Measurements from ENCODE around the gene FAM237B. TPM values are rescaled to one million over a fixed set of nuclear protein-coding genes. Genes with fewer than 3 reads are reported as not detected.
"Not testable (repeated sequence)": the region's sequence is repeated elsewhere in the genome, so short reads cannot be mapped to it uniquely, and the experiment has no call there.

FAM237B gene
- total RNA-seq, 1 experiment from 2014 or later: not detected

GRCh38 chr7:90351987-90352386, 30.9 kb upstream of the FAM237B start:
- TF ChIP-seq, protein P1, sequence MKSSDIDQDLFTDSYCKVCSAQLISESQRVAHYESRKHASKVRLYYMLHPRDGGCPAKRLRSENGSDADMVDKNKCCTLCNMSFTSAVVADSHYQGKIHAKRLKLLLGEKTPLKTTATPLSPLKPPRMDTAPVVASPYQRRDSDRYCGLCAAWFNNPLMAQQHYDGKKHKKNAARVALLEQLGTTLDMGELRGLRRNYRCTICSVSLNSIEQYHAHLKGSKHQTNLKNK (CRISPR knock-in tag; IDR thresholded peaks at IDR 0.05): no peak
- TF ChIP-seq, protein P2, sequence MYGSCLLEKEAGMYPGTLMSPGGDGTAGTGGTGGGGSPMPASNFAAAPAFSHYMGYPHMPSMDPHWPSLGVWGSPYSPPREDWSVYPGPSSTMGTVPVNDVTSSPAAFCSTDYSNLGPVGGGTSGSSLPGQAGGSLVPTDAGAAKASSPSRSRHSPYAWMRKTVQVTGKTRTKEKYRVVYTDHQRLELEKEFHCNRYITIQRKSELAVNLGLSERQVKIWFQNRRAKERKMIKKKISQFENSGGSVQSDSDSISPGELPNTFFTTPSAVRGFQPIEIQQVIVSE (CRISPR knock-in tag; IDR thresholded peaks at IDR 0.05; ENCODE audit: borderline replicate concordance): no peak
- no peak for TF ChIP-seq GTF2I (CRISPR knock-in tag; conservative IDR thresholded peaks at IDR 0.05)
- no peak for TF ChIP-seq NR2C2 (CRISPR knock-in tag; IDR thresholded peaks at IDR 0.05)
- TF ChIP-seq JUN (CRISPR knock-in tag; IDR thresholded peaks at IDR 0.05): no peak
- TF ChIP-seq TCF7 (CRISPR knock-in tag; IDR thresholded peaks at IDR 0.05; ENCODE audit: low read depth): no peak
- no peak for TF ChIP-seq ZBTB21 (CRISPR knock-in tag; IDR thresholded peaks at IDR 0.05; ENCODE audit: borderline replicate concordance)
- TF ChIP-seq, protein P3, sequence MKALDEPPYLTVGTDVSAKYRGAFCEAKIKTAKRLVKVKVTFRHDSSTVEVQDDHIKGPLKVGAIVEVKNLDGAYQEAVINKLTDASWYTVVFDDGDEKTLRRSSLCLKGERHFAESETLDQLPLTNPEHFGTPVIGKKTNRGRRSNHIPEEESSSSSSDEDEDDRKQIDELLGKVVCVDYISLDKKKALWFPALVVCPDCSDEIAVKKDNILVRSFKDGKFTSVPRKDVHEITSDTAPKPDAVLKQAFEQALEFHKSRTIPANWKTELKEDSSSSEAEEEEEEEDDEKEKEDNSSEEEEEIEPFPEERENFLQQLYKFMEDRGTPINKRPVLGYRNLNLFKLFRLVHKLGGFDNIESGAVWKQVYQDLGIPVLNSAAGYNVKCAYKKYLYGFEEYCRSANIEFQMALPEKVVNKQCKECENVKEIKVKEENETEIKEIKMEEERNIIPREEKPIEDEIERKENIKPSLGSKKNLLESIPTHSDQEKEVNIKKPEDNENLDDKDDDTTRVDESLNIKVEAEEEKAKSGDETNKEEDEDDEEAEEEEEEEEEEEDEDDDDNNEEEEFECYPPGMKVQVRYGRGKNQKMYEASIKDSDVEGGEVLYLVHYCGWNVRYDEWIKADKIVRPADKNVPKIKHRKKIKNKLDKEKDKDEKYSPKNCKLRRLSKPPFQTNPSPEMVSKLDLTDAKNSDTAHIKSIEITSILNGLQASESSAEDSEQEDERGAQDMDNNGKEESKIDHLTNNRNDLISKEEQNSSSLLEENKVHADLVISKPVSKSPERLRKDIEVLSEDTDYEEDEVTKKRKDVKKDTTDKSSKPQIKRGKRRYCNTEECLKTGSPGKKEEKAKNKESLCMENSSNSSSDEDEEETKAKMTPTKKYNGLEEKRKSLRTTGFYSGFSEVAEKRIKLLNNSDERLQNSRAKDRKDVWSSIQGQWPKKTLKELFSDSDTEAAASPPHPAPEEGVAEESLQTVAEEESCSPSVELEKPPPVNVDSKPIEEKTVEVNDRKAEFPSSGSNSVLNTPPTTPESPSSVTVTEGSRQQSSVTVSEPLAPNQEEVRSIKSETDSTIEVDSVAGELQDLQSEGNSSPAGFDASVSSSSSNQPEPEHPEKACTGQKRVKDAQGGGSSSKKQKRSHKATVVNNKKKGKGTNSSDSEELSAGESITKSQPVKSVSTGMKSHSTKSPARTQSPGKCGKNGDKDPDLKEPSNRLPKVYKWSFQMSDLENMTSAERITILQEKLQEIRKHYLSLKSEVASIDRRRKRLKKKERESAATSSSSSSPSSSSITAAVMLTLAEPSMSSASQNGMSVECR (CRISPR knock-in tag; IDR thresholded peaks at IDR 0.05; ENCODE audit: borderline replicate concordance): no peak
- Mint-ChIP-seq H3K27me3 (ENCODE audit: low read depth) (no peaks in the 10 kb centered on the region), H3K4me1 (0 out of 2 replicates have a peak, but pooled peaks cover 4% of the 10 kb centered on the region), H3K4me3 (no peak overlapping the region), H3K27ac (no peak overlapping the region), H3K36me3 (peaks cover 8% of the 10 kb centered on the region), H3K9me3 (no peaks in the 10 kb centered on the region)
- CTCF ChIA-PET: no interaction called here
- ATAC-seq (no peak), DNase-seq (ENCODE audit: low spot score) (no peak)
- POLR2A ChIA-PET: no interaction called here

GRCh38 chr7:90350032-90350431, 28.9 kb upstream of the FAM237B start:
- ATAC-seq; H3K4me3 Mint-ChIP-seq; CTCF ChIA-PET; H3K9me3 Mint-ChIP-seq; H3K36me3 Mint-ChIP-seq; H3K4me1 Mint-ChIP-seq; DNase-seq (ENCODE audit: low spot score); H3K27ac Mint-ChIP-seq; POLR2A ChIA-PET; H3K27me3 Mint-ChIP-seq (ENCODE audit: low read depth): not testable (repeated sequence)

- H3K9me3 Mint-ChIP-seq: no peaks in the 10 kb centered on the region
- H3K36me3 Mint-ChIP-seq: no peaks in the 10 kb centered on the region
- ChIA-PET CTCF (no interaction called here), POLR2A (no interaction called here)
- peaks cover 9% of the 10 kb centered on the region for H3K4me1 Mint-ChIP-seq
- DNase-seq (ENCODE audit: low spot score) (no peak), ATAC-seq (no peak)
- H3K27me3 Mint-ChIP-seq (ENCODE audit: low read depth): no peaks in the 10 kb centered on the region
- no peak overlapping the region for H3K27ac Mint-ChIP-seq
- no peak overlapping the region for H3K4me3 Mint-ChIP-seq
- TF ChIP-seq ATF3 (CRISPR knock-in tag; conservative IDR thresholded peaks at IDR 0.05) (no peak), ZSCAN18 (CRISPR knock-in tag; IDR thresholded peaks at IDR 0.05) (no peak), ETV6 (CRISPR knock-in tag; IDR thresholded peaks at IDR 0.05) (no peak), JAZF1 (CRISPR knock-in tag; IDR thresholded peaks at IDR 0.05) (no peak), CBFB (CRISPR knock-in tag; IDR thresholded peaks at IDR 0.05; ENCODE audit: low read depth) (no peak), IRF2 (CRISPR knock-in tag; IDR thresholded peaks at IDR 0.05; ENCODE audit: borderline replicate concordance, low read depth) (no peak), RORB (CRISPR knock-in tag; IDR thresholded peaks at IDR 0.05) (no peak), PRRX2 (CRISPR knock-in tag; IDR thresholded peaks at IDR 0.05) (no peak), NFE2L1 (CRISPR knock-in tag; IDR thresholded peaks at IDR 0.05) (no peak), ZBTB43 (CRISPR knock-in tag; IDR thresholded peaks at IDR 0.05) (no peak), ZNF232 (CRISPR knock-in tag; IDR thresholded peaks at IDR 0.05) (no peak)
- TF ChIP-seq, protein P4, sequence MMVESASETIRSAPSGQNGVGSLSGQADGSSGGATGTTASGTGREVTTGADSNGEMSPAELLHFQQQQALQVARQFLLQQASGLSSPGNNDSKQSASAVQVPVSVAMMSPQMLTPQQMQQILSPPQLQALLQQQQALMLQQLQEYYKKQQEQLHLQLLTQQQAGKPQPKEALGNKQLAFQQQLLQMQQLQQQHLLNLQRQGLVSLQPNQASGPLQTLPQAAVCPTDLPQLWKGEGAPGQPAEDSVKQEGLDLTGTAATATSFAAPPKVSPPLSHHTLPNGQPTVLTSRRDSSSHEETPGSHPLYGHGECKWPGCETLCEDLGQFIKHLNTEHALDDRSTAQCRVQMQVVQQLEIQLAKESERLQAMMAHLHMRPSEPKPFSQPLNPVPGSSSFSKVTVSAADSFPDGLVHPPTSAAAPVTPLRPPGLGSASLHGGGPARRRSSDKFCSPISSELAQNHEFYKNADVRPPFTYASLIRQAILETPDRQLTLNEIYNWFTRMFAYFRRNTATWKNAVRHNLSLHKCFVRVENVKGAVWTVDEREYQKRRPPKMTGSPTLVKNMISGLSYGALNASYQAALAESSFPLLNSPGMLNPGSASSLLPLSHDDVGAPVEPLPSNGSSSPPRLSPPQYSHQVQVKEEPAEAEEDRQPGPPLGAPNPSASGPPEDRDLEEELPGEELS (CRISPR knock-in tag; IDR thresholded peaks at IDR 0.05): no peak
- TF ChIP-seq, protein P2 (CRISPR knock-in tag; IDR thresholded peaks at IDR 0.05; ENCODE audit: borderline replicate concordance): no peak
- TF ChIP-seq, protein P5, sequence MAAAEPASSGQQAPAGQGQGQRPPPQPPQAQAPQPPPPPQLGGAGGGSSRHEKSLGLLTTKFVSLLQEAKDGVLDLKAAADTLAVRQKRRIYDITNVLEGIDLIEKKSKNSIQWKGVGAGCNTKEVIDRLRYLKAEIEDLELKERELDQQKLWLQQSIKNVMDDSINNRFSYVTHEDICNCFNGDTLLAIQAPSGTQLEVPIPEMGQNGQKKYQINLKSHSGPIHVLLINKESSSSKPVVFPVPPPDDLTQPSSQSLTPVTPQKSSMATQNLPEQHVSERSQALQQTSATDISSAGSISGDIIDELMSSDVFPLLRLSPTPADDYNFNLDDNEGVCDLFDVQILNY (CRISPR knock-in tag; IDR thresholded peaks at IDR 0.05): no peak
Measured at GRCh38 chr7:90349305-90349704, 28.2 kb upstream of the FAM237B start.
